GM21381 (cell line): ENCODE data around the gene C1orf94.

Experiments
- ATAC-seq: cut with Tn5 transposase; IDR thresholded peaks from one replicate; pipeline ENCODE4 v1.9.1; 2021; ENCODE audit warnings: mild to moderate bottlenecking, moderate library complexity; ENCODE audit not compliant: unreplicated experiment

Gene C1orf94, protein sequence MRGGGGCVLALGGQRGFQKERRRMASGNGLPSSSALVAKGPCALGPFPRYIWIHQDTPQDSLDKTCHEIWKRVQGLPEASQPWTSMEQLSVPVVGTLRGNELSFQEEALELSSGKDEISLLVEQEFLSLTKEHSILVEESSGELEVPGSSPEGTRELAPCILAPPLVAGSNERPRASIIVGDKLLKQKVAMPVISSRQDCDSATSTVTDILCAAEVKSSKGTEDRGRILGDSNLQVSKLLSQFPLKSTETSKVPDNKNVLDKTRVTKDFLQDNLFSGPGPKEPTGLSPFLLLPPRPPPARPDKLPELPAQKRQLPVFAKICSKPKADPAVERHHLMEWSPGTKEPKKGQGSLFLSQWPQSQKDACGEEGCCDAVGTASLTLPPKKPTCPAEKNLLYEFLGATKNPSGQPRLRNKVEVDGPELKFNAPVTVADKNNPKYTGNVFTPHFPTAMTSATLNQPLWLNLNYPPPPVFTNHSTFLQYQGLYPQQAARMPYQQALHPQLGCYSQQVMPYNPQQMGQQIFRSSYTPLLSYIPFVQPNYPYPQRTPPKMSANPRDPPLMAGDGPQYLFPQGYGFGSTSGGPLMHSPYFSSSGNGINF

DNA sequence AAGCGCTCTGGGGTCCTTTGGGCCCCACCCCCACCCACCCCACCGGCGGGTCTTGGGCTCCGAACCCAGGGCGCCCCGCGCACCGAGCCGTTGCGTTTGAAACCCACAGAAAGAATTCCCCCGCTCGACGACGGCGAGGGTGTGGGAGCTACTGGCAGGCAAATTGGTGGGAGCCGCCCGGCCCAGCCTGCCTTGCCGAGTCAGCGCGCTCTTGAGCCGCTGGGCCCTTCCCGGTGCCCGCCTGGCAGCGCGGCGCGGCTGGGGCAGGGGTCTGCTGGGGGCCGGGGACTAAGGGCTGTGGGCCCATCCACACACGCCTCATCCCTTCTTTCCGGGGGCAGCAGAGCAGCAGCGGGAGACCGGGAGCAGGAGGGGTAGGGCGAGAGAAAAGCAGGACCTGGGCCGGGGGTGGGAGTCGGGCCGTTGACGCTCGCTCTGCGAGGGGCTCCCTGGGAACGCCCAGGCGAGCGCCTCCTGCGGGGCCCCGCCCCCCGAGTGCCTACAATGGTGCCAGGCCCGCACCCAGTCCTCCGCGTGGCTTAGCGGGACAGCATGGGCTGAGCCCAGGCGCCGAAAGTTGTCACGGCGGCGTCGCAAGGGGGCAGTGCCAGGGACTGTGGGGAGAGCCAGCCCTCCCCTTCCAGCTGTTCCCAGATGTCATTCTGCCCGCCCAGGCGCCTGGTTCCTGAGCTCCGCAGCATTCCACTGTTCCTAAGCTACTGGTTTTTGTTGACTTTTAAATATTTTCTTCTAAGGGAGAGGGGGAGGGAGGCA, at the start of gene C1orf94:
Gene C1orf94, plus strand, starts transcription at position 78 of the 774 bp plus-strand sequence. CDS start 883 bp downstream, outside the sequence.
- ATAC-seq, result no peak

DNA sequence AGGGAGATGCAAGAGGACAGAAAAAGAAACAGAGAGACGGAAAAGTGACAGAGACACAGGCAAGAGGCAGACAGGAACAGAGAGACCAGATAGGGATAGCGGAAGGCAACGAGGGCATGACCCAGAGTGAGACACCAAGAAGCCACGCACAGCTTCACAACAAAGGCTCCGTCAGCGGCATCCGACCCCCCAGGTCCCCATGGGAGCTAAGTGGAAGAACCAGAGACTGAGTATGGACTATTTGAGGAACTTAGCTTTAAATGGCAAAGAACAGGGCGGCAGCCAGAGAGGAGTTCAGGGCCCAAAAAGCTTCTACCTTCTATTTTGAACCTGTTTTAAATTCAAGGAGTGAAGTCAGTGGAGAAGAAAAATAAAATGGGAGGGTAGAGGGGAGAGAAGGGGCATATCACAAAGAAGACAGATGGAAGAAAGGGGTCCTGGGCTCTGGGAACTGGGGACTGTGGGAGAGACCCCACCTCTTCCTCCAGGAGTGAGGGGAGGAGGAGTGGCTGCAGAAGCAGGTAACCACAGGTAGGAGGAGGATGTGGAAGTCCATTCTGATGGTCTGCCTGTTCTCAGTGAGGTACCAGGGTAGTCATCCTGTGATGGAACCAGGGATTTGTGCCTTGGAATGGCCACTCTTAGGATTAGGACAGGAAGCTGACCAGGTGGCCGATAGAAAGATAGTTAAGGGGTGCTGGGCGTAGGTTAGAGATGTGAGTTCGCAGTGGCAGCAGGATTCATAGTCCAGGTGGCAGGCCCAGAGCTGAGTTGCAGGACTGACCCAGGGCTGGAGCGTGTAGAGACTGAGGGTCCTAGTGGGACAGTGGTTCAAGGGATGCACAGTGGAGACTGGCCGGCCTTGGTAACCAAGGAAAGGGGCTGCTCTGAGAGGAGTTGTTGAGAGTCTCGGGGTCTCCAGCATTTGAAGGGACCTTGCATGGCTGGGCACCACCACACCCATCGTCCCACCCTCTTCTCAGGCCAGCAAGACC, 49.4 kb upstream of the C1orf94 start:
- no peak for ATAC-seq

DNA sequence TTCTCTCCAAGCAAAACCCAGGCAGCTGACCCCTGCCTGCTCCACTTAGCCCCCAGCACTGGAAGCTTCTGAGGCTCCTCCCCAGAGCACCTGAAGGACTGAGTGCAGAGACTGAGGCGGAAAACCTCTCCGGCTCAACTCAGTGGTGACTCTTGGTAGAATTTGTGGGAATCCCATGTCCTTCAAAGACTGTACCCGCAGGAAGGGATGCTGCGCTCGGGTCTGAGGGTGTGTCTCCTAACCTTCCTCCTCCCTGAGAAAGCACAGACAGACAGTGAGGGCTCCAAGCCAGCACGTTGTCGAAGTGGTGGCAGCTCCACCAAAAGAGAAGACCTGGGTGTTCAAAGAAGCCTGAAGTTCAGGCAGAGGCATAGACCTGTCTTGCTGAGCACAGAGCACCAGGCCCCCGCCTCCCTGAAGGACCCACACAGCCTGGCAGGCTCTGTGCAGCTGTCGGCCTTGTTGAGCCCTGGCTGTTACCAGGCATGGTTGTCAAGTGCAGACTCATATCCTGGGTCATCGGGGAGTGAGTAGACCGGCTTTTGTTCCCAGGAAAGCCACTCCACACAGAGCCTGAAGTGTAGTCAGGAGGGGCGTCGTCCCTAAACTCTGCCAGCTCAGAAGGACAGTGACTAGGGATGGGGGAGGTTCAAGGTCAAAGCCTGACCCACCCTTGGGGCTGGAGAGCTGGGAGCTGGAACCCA, 48.4 kb upstream of the C1orf94 start:
- ATAC-seq, result no peak

DNA sequence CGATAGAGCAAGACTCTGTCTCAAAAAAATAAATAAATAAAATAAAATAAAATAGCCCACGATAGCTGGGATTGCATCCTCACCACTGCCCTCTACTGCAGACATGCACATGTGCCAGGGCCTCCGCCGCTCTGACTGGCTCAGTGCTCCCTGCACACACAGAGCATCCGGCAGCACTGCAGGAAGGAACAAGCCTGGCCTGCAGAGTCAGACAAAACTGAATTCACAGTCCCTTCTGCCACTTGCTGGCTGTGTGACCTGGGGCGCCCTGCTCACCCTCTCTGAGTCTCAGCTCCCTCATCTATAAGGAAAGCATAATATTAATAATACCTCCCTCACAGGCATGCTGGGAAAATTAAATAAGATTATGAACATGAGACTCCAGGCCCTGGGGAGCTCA, 47.1 kb upstream of the C1orf94 start:
- ATAC-seq, result no peak

DNA sequence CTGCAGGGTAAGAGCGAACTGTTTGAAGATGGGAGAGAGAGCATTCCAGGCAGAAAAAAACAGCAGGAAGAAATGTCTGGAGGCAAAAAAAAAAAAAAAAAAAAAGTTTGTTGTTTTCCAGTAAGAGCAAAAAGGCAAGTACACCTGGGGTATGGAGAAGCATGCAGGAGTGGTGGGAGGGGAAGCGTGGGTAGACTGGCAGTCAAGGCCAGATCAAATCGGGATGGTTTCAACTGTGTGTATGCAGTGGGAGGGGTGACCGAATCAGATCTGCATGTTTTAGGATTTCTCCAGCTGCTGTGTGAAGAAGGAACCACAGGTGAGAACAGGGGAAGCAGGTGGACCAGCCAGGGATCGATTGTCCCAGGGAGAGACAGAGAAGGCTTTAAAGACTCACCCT, 46.4 kb upstream of the C1orf94 start:
- no peak for ATAC-seq

DNA sequence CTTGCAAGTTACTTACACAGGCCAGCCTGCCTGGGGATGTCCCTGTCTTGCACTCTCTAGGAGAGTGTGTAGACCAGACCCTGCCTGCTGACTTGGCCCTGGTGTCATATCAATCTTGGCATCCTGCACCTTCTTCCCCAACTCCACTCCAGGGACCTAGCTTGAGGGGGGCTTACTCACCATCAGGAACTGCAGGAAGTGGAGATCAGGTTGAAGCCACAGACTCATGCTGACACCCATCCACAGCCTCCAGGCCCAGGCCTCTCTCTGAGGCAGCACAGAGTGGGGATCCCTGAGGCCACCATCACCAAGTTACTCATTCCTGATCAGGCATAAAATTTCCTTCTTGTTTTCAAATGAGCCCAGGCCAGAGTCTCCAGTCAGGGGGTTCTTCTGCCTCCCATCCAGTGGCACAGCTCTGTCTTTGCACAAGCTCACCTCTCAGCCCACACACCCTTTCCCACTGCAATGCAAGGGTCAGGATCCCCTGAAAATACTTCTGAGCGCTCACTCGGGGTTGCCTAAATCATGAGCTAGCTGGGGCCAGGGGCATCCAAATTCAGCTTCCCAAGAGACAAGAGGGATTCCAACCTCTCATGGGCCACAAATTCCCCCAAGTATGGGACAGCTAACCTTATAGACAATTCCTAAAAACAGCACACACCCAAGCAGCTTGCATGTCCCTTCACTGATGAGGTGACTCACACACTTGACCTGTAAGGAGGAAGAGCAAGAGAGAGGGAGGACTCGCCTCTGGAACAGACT, 45.1 kb upstream of the C1orf94 start:
- no peak for ATAC-seq

DNA sequence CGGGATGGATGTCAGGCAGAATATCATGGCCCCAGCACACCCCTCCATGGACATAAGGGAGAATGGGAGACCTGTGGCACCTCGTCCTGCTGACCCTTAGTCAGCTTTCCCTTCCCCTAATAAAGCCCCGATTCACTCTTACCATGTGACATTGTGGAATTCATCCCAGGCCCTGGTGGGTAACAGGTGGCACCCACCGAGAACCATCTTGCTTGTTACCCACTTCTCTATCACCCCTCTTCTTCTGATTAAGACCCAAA, 44.6 kb upstream of the C1orf94 start:
- no peak for ATAC-seq

DNA sequence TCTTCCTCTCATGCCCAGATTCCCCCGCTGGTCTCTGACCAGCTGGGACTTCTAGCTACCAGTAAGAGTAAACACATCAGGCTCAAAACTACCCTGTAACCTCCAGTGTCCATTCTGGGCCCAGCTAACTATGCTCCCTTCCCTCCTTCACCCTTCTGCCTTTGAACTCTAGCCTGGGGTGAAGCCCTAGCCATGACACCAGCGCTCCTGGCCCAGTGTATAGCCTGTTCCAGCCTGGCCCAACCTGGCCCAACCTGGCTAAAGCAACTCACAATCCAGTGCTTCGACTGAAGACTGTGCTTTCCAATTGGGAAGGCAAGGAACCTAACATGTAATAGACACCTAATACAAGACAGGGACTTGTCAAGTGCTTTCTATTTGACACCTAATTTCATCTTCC, 39.3 kb upstream of the C1orf94 start:
- no peak for ATAC-seq

DNA sequence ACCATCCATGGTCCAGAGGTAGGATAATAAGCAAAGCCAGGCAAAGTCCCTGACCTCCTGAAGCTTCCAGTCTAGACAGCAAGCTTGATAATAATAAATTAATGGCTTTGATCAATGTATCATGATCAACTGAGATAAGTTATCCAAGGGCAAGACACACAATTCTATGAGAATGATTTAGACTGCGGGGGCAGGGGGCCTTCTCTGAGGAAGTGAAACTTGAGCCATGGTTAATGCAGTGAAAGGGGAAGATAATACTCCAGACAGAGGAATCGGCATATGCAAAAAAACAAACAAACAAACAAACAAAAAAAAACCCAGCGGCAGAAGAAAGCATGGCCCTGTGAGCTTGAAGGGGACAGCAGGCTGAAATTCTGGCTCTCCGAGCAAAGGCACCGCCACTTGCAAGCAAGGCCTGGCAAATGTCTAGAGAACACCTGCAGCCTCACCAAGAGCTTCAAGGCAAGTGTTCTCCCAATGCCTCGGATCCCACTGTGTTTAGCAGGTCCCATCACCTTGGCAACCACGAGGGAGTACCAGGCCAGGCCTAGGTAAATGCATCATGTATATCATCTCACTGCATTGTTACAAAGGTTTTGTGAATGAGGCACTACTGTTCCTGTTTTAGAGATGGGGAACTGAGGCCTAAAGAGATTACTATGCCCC, 36.6 kb upstream of the C1orf94 start:
- ATAC-seq, result no peak

DNA sequence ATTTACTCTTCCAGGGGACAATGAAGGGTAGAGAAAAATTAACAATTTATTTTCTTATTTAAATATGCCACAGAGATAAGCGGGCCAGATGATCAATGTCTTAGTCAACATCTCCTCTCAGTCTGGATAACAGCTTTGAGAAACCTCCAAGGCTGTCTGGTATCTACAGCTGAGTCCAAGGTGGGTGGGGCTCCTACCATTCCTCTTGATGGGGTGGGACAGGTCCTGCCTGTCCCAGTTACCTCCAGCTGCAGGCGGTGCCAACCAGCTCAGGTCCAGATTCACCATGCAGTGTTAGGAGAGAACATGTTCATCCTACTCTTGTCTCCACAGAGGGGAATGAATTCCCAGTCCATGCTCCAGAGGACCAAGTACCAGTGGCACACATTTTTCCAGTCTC, 32.7 kb upstream of the C1orf94 start:
- no peak for ATAC-seq

DNA sequence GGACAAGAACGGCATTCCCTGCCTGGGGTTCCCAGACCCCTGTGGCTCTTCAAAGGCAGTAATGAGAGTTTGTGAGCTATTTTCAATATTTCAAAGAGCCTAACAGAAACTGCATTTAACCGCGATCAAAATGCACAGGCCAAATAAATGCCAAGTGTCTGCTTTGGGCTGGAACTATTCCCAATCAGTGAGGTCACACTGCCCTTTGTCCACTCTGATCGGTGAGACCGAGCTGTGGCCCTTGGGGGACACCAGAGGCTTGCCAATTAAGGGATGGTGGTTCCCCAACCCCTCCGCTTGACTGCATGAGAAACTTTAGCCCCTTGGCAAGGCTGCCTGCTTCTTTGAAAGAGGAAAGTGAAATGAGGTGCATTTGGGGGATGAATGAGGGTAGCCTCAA, 31.9 kb upstream of the C1orf94 start:
- ATAC-seq, result no peak

DNA sequence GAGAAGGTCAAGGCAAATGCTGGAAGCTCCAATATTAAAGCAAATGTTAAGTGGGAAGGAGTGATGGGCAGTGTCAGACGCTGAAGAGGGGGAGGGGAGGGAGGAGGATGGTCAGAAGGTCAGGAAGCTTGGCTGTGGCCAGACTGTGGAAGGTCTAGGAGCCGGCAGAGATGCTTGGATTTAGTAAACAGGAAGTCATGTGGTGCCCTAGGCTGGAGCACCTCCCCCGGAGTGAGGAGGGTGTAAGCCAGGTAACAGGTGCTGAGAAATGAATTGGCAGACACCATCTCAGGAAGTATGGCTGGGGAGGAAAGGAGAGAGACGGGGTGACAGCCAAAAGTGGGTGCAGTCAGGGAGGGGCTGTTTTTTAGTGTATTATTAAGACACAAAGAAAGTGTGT, 29.4 kb upstream of the C1orf94 start:
- no peak for ATAC-seq

DNA sequence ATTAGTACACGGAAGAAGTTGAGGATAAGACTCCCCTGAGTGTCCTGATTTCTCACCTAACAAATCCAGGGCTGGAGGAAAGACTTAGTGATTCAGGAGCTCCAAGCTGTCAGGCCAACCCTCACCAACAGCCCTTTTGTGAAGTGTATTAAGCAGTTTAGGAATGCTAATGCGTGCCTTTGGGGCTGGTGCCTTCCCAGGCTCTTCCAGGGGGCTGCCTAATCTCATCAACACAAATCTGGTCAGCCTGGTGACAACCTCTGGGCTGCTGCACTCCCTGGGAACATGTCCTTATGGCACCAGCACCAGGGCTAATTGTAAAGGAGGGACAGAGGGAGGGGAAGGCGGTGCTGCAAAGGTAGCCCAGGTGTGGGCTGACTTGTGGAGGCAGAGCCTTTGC, 27.2 kb upstream of the C1orf94 start:
- ATAC-seq, result no peak

DNA sequence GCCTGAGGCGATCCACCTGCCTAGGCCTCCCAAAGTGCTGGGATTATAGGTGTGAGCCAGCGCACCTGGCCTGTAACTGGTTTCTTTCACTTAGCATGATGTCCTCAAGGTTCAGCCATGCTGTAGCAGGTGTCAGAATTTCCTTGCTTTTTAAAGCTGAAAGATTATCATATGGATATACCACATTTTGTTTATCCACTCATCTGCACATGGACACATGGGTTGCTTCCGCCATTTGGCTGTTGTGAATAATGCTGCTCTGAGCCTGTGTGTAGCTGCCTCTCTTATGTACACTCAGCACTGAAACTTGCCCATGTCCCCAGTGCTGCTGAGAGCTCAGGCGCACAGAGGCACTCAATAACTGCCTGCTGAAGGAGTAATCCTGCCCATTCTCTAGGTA, 23.5 kb upstream of the C1orf94 start:
- no peak for ATAC-seq

DNA sequence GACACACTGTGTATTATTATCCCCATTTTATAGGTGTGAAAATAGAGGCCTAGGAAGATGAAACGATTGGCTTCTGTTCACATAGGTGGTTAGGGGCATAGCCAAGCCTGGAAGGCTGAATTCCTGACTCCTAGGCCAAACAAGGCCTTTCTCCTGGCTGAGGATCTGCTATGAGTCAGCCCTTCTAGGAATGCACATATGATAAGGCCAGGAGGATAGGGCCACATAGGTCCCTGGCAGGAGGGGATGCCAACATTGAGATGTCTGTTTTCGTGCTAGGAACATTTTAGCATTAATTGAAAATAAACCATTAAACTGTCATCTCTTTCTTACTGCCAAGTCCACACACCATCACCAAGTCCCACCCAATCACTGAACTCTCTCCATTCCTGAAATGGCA, 20.8 kb upstream of the C1orf94 start:
- no peak for ATAC-seq

DNA sequence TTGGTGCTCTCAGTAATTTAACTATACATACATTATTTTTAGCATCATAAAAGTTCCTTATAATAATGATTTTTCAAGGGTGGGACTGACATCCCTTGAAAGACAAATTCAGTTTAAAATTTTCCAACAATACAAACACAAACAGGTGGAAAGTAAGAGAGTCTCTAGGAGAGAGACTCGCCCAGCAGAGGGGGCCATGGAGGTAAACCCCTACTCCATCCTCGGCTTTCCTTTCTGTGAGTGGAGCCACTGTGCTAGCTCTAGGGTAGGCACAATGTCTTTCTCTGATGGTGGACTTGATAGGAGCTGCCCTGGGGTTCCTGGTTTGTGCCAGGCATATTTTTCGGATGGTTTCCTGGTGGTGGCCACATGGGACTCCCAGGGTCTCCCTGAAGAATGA, 20.0 kb upstream of the C1orf94 start:
- no peak for ATAC-seq

DNA sequence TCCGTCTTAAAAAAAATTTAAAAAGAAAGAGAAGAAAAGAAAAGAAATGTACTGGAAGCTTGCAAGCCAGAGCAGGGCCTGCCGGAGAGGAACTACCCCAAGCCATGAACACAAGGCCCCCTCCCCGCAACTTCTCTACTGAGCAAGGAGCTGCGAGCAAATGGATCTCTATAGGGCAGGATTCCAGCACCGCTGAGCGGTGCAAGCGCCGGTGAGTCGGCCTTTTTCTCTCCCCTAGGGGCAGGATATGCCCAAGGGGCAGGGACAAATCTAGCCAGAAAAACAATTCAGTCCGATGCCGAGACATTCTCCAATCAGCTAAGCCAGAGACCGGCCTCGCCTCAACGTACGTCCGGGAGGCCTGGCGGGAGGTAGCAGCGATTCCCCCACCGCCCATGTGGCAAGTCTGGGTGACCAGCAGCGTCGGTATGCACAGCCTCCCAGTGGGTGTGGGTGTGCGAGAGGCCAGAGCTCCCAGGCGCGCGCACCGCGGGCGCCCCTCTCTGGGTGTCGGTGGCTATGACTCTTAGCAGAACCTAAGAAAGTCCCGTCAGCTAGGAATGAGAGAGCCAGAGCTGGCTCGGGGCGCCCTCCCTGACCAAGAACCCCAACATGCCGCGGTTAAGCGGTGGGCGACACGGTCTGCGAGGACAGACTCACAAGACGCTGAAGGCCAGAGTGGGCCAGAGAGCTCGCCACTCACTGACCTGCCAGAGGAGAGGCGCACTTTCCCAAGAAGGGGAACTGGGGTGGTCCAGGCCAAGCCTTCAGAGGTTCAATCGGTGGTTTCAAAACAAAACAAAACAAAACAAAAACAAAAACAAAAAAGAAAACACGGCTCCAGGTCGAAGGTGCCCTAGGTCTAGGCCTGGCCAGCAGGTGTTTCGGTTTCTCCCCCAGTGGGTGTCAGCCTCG, 13.6 kb upstream of the C1orf94 start:
- ATAC-seq, result peak; percentile 85
